ENCODE measurements around the gene CTRB1.
A peak's percentile ranks its signal among the peaks of the same experiment; 100 is the strongest.

Gene CTRB1

DNA sequence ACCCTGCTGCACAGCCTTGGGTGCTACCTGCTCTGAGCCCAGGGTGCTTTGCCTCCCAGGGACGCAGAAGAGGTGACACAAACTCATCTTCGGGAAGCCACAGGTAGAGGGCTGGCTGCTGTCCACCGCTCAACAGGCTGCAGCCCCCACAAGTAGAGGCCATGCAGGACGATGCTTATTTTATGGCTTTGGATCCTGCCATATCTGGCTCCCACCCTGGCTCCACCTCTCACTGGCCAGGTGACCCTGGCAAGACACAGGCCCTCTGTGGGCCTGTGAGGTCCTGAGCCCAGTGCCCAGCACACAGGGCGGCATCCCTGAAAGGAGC, 44.0 kb downstream of the CTRB1 start:
- TF ChIP-seq NFIC (IDR thresholded peaks at IDR 0.05) = no peak
- TF ChIP-seq, protein P1, sequence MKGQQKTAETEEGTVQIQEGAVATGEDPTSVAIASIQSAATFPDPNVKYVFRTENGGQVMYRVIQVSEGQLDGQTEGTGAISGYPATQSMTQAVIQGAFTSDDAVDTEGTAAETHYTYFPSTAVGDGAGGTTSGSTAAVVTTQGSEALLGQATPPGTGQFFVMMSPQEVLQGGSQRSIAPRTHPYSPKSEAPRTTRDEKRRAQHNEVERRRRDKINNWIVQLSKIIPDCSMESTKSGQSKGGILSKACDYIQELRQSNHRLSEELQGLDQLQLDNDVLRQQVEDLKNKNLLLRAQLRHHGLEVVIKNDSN (IDR thresholded peaks at IDR 0.05) = no peak

GRCh38 chr16:75263291-75263962, 44.6 kb downstream of the CTRB1 start:
- TF ChIP-seq TEAD4 (IDR thresholded peaks at IDR 0.05) (no peak), CREB1 (IDR thresholded peaks at IDR 0.05; ENCODE audit: low read depth) (no peak), TCF12 (IDR thresholded peaks at IDR 0.05; ENCODE audit: low read depth) (no peak), ZBTB7A (IDR thresholded peaks at IDR 0.05; ENCODE audit: low read depth) (no peak), RAD21 (IDR thresholded peaks at IDR 0.05; ENCODE audit: low read depth) (no peak), CEBPB (IDR thresholded peaks at IDR 0.05) (no peak), EGR1 (IDR thresholded peaks at IDR 0.05) (no peak)
- TF ChIP-seq, protein P2, sequence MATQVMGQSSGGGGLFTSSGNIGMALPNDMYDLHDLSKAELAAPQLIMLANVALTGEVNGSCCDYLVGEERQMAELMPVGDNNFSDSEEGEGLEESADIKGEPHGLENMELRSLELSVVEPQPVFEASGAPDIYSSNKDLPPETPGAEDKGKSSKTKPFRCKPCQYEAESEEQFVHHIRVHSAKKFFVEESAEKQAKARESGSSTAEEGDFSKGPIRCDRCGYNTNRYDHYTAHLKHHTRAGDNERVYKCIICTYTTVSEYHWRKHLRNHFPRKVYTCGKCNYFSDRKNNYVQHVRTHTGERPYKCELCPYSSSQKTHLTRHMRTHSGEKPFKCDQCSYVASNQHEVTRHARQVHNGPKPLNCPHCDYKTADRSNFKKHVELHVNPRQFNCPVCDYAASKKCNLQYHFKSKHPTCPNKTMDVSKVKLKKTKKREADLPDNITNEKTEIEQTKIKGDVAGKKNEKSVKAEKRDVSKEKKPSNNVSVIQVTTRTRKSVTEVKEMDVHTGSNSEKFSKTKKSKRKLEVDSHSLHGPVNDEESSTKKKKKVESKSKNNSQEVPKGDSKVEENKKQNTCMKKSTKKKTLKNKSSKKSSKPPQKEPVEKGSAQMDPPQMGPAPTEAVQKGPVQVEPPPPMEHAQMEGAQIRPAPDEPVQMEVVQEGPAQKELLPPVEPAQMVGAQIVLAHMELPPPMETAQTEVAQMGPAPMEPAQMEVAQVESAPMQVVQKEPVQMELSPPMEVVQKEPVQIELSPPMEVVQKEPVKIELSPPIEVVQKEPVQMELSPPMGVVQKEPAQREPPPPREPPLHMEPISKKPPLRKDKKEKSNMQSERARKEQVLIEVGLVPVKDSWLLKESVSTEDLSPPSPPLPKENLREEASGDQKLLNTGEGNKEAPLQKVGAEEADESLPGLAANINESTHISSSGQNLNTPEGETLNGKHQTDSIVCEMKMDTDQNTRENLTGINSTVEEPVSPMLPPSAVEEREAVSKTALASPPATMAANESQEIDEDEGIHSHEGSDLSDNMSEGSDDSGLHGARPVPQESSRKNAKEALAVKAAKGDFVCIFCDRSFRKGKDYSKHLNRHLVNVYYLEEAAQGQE (IDR thresholded peaks at IDR 0.05; ENCODE audit: low read depth) = no peak

- TF ChIP-seq CEBPB (IDR thresholded peaks at IDR 0.05) (no peak), YY1 (IDR thresholded peaks at IDR 0.05; ENCODE audit: low read depth) (no peak), RAD21 (IDR thresholded peaks at IDR 0.05; ENCODE audit: low read depth) (no peak), NFIC (IDR thresholded peaks at IDR 0.05) (no peak), EGR1 (IDR thresholded peaks at IDR 0.05) (no peak), MAX (IDR thresholded peaks at IDR 0.05) (no peak), FOXM1 (IDR thresholded peaks at IDR 0.05; ENCODE audit: borderline replicate concordance, low read depth) (no peak), EP300 (IDR thresholded peaks at IDR 0.05; ENCODE audit: borderline replicate concordance) (no peak), TAF1 (IDR thresholded peaks at IDR 0.05; ENCODE audit: low read depth) (no peak), TCF12 (IDR thresholded peaks at IDR 0.05; ENCODE audit: low read depth) (no peak)
- TF ChIP-seq, protein P1 (IDR thresholded peaks at IDR 0.05) = no peak
- TF ChIP-seq, protein P2 (IDR thresholded peaks at IDR 0.05; ENCODE audit: low read depth) = no peak
Measured at GRCh38 chr16:75263963-75264445, 45.2 kb downstream of the CTRB1 start.

DNA sequence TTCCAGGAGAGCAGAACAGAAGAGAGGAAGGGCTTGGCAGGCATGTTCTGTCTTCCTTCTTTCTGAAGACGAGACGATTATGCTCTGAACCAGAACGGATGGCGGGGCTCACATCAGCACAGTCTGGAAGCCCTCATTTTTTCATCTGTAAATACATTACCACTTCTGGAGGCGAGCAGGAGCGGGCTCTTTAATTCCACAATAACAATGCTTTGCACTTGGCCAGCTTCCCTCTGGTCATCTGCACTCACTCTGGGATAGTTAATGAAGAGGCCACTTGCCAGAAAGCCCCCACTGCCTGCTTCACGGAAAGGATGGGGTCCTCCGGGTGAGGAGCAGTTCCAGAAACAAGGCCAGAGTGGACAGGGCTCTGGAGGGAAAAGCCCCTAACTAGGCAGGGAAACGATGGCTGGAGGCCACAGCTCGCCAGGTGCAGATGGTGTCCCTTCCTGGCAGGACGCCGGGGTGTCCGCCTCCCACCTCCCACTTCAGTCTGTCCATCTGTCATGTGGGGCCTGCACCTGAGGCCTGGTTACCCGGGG, 45.7 kb downstream of the CTRB1 start:
- TF ChIP-seq TEAD4 (IDR thresholded peaks at IDR 0.05) = no peak
- 0 out of 2 replicates have a peak, but pooled peaks have one; percentile 9 for TF ChIP-seq ZBTB7A (IDR thresholded peaks at IDR 0.05; ENCODE audit: low read depth)

- TF ChIP-seq TCF12 (IDR thresholded peaks at IDR 0.05; ENCODE audit: low read depth) (no peak), ZBTB7A (IDR thresholded peaks at IDR 0.05; ENCODE audit: low read depth) (peak; percentile 64)
Measured at GRCh38 chr16:75264999-75265910, 46.5 kb downstream of the CTRB1 start.

GRCh38 chr16:75265911-75266701, 47.3 kb downstream of the CTRB1 start:
- TF ChIP-seq TEAD4 (IDR thresholded peaks at IDR 0.05) (no peak), FOXM1 (IDR thresholded peaks at IDR 0.05; ENCODE audit: borderline replicate concordance, low read depth) (no peak), TCF12 (IDR thresholded peaks at IDR 0.05; ENCODE audit: low read depth) (peak; percentile 44; the same call in 1 of the 2 replicates), CREB1 (IDR thresholded peaks at IDR 0.05; ENCODE audit: low read depth) (no peak), TAF1 (IDR thresholded peaks at IDR 0.05; ENCODE audit: low read depth) (peak; percentile 61; the same call in 1 of the 2 replicates), EP300 (IDR thresholded peaks at IDR 0.05; ENCODE audit: borderline replicate concordance) (no peak), YY1 (IDR thresholded peaks at IDR 0.05; ENCODE audit: low read depth) (no peak), CEBPB (IDR thresholded peaks at IDR 0.05) (no peak), EGR1 (IDR thresholded peaks at IDR 0.05) (no peak), RAD21 (IDR thresholded peaks at IDR 0.05; ENCODE audit: low read depth) (no peak), NFIC (IDR thresholded peaks at IDR 0.05) (no peak), MAX (IDR thresholded peaks at IDR 0.05) (peak; percentile 58), ZBTB7A (IDR thresholded peaks at IDR 0.05; ENCODE audit: low read depth) (peak; percentile 58)
- TF ChIP-seq, protein P1 (IDR thresholded peaks at IDR 0.05) = no peak
- TF ChIP-seq, protein P2 (IDR thresholded peaks at IDR 0.05; ENCODE audit: low read depth) = no peak

All from Ishikawa (cell line).